IPS DF 6.9 (cell line): Measurements from ENCODE around the gene PDZK1IP1.
"Not testable (repeated sequence)": the region's sequence is repeated elsewhere in the genome, so short reads cannot be mapped to it uniquely, and the experiment has no call there.

Source experiments
- DNase-seq: peaks from one replicate; pipeline ENCODE4 v3.0.0-alpha.2; 2013; ENCODE audit warnings: low read depth, low spot score
- H3K27ac ChIP-seq: one replicate; pipeline ENCODE4 v1.5.1; 2013; ENCODE audit warnings: low read length, control low read depth
- H3K27me3 ChIP-seq: 2 replicates; pipeline ENCODE4 v1.6.1; 2013; ENCODE audit warnings: mild to moderate bottlenecking, low read length; ENCODE audit not compliant: control insufficient read depth, insufficient read depth
- H3K36me3 ChIP-seq: 2 replicates; pipeline ENCODE4 v1.6.1; 2013; ENCODE audit warnings: low read length; ENCODE audit not compliant: control insufficient read depth, insufficient read depth
- H3K4me1 ChIP-seq: 2 replicates; pipeline ENCODE4 v1.6.1; 2013; ENCODE audit warnings: low read length; ENCODE audit not compliant: control insufficient read depth, insufficient read depth
- H3K4me3 ChIP-seq: 2 replicates; pipeline ENCODE4 v1.5.1; 2013; ENCODE audit warnings: mild to moderate bottlenecking, low read length
- H3K9me3 ChIP-seq: 2 replicates; pipeline ENCODE4 v1.6.1; 2013; ENCODE audit warnings: low read length, inconsistent platforms; ENCODE audit not compliant: control insufficient read depth, insufficient read depth
- WGBS: extraction: QIAGEN DNeasy Blood & Tissue Kit; methylation state at CpG from one replicate; pipeline ENCODE4 v1.1.7; 2013; ENCODE audit warnings: mixed read lengths, missing lambda C conversion rate; ENCODE audit not compliant: insufficient read length, insufficient coverage; 5-methylcytosine and 5-hydroxymethylcytosine counted together

Gene PDZK1IP1

DNA sequence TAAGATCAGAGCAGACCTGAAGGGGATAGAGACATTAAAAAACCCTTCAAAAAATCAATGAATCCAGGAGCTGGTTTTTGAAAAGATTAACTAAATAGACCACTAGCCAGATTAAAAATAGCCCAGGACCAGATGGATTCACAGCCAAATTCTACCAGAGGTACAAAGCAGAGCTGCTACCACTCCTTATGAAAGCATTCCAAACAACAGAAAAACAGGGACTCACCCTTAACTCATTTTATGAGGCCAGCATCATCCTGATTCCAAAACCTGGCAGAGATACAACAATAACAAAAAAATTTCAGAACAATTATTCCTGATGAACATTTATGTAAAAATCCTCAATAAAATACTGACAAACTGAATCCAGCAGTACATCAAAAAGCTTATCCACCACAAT is 33.4 kb downstream of the PDZK1IP1 start:
- not testable (repeated sequence) for H3K4me3 ChIP-seq, H3K4me1 ChIP-seq, H3K27ac ChIP-seq, H3K27me3 ChIP-seq, H3K36me3 ChIP-seq, DNase-seq, H3K9me3 ChIP-seq

DNA sequence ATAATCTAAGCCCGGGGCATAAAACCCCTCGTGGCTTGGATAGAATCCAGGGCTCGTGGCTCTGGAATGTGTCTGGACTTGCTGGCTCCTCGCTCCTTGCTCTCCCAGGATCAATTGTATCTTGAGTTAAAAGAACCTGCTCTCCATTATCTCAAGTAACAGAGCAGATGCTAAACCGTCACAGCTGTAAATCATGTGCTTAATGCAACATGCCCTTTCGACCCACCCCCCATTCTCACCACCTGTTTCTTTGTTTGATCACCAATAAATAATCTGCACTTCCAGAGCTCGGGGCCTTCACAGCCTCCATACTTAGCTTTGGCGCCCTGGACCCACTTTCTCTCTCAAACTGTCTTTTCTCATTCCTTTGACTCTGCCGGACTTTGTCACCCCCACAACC is 40.7 kb downstream of the PDZK1IP1 start:
- no CpG with 5 or more reads among the region's 9 CpGs for WGBS
- DNase-seq: not testable (repeated sequence)

DNA sequence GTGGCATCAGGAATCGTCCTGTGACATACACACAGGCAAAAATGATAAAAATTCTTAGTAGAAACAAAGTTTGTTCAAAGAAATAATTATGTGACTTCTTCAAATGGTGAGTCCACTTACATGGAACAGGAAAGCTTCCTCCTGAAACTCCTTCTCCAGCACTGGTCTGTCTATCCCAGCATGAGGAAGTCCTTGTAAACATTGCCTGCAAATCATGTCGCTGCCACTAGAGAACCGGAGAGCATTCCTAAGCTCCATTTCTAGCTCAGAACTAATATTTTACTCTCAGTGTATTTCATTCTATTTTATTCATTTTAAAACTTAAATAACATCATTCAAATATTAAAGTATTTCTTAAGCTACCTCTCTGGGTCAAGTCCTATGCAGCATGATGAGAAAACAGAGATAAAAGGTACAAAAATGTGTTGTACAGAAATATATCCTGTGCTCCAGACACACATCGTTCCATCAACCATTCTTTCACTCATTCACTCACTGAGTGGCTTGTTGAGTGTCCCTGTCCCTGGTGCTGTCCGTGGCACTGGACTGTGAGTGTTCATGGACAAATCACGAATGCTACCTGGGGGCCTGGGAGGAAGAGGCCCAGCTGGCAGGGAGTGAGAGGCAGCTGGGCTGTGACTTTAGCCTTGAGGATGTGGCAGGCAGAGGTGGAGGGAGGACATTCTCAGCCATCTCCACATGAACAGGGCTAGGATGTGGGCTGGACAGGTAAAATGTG is 42.6 kb downstream of the PDZK1IP1 start:
- no peaks in the 10 kb centered on the region for H3K36me3 ChIP-seq
- no CpG with 5 or more reads among the region's 6 CpGs for WGBS

More for the DNA sequence above, 40.7 kb downstream of the PDZK1IP1 start:
- H3K9me3 ChIP-seq, H3K4me3 ChIP-seq, H3K27me3 ChIP-seq, H3K27ac ChIP-seq, H3K4me1 ChIP-seq, H3K36me3 ChIP-seq: not testable (repeated sequence)

DNA sequence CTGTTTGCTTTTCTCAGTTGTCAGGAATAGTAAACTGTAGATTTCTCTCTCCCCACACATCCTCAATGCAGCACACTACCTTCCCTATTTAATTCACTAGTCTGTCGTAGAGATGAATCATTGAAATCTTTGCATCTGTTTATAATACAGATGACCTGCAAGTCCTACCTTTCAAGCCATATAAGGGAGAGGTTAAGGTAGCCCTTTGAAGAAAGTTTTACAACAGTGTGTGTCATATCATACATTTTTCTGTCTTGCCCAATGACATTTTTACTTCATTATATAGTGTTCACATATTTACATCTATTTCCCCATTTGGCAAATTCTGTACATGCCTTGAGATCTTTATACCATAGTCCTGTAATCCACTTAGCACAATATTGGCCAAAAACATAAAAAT is 43.3 kb downstream of the PDZK1IP1 start:
- not testable (repeated sequence) for DNase-seq, H3K4me3 ChIP-seq, H3K27ac ChIP-seq, H3K4me1 ChIP-seq, H3K9me3 ChIP-seq, H3K36me3 ChIP-seq, H3K27me3 ChIP-seq
- WGBS: no CpG with 5 or more reads among the region's 1 CpG

More for the DNA sequence above, 42.6 kb downstream of the PDZK1IP1 start:
- no peaks in the 10 kb centered on the region for H3K9me3 ChIP-seq
- H3K4me3 ChIP-seq: no peak overlapping the region
- H3K4me1 ChIP-seq: no peaks in the 10 kb centered on the region
- H3K27me3 ChIP-seq: no peaks in the 10 kb centered on the region
- no peak overlapping the region for H3K27ac ChIP-seq
- DNase-seq: no peak

DNA sequence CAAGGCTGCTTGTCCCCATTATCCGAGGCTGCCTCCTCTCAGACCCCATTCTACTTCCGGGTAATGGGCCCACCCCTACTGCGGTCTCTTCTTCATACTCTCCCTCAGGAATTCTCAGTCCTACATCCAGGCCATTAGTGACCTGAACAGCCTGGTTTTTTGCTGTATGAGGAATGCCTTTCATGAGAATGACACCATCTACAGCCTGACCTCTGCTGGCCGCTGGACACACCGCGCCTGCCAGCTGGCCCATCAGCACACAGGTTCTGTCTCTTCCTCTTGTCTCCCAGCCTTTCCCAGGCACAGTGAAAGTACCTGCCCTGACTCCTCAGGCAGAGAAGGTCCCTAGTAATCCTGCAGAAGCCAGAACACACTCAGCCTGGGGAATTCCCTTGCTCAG is 46.2 kb downstream of the PDZK1IP1 start:
- not testable (repeated sequence) for H3K27ac ChIP-seq, H3K4me1 ChIP-seq, H3K9me3 ChIP-seq, H3K36me3 ChIP-seq, H3K4me3 ChIP-seq, H3K27me3 ChIP-seq
- peak; percentile 22 for DNase-seq
- WGBS: no CpG with 5 or more reads among the region's 6 CpGs

DNA sequence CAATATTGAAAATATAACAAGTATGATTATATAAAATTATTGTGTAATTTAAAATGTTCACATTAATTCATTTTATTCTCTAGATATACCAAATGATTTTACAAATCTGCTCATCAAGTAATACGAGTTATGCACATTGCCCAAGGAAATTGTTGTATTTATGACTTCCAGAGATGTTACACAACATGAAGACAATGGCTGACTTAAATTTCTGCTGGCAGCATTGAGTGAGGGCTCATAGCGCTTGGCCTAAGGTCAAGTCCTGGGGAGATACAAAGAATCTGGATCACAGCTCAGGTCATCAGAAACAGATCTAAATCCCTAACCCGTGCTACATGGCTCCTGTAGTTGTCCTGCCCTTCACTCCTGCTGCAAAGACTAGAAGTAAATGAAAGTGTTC is 49.5 kb downstream of the PDZK1IP1 start:
- H3K9me3 ChIP-seq, H3K27me3 ChIP-seq, H3K27ac ChIP-seq, H3K36me3 ChIP-seq, DNase-seq, H3K4me1 ChIP-seq, H3K4me3 ChIP-seq: not testable (repeated sequence)
- WGBS: no CpG with 5 or more reads among the region's 3 CpGs

DNA sequence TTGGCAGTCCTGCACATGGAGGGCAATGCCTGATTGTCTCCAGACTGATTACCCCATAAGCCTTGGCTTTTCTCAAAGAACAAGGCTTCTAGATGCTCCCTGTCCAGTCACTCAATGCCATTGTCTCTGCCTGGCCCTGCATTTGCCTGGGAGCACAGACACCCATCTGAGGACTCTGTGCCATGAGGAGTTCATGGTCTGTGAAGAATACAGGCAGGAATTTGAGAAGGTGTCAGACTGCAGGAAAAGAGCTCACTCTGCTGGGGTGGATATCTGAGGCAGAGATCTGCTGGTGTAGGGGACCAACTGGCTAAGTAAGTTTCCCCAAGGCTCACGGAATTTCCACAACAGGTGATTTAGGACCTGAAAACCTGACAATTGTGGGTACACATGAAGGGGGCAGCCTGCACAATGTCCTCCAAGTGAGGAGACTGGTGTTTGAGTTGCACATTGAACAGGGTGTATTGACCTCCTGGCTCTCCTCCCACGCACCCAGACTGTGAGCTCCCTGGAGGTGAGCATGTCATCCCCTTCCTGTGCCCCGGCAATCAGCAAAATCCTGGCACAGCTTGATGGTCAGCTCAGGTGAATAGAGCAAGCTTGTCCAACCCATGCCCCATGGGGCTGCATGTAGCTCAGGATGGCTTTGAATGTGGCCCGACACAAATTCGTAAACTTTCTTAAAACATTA is 51.8 kb downstream of the PDZK1IP1 start:
- no CpG with 5 or more reads among the region's 5 CpGs for WGBS
- H3K4me1 ChIP-seq: no peaks in the 10 kb centered on the region
- H3K27ac ChIP-seq: no peak overlapping the region
- DNase-seq: no peak
- H3K9me3 ChIP-seq: no peaks in the 10 kb centered on the region
- H3K4me3 ChIP-seq: no peak overlapping the region
- H3K27me3 ChIP-seq: no peaks in the 10 kb centered on the region
- no peaks in the 10 kb centered on the region for H3K36me3 ChIP-seq

DNA sequence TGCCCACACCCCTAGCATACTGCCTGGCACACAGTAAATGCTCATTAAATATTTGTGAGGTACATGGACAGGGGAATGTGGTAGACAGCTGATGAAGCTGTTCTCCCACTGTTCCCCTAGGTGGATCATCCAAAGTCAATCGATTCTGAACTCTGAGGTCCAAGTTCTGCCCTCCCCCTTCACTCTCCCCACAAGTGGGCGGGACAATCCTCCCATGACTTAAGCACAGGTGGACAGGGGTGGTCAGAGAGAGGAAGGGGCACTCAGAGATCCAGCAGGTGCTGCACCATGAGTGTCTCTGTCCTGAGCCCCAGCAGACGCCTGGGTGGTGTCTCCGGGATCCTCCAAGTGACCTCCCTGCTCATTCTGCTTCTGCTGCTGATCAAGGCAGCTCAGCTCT is 52.6 kb downstream of the PDZK1IP1 start, which contains the start of gene CYP4A22:
TSS of gene CYP4A22 (plus strand) at position 244 of the 400 bp plus-strand sequence. CDS start at position 289, 45 bp downstream.
- H3K9me3 ChIP-seq: no peaks in the 10 kb centered on the region
- H3K4me3 ChIP-seq: no peak within 1 kb of the TSS
- no CpG with 5 or more reads among the region's 4 CpGs for WGBS
- DNase-seq: no peak
- H3K4me1 ChIP-seq: no peaks in the 10 kb centered on the region
- no peaks in the 10 kb centered on the region for H3K27me3 ChIP-seq
- H3K27ac ChIP-seq: no peak within 1 kb of the TSS
- H3K36me3 ChIP-seq: no peaks in the 10 kb centered on the region
